GM23338 (cell line): ENCODE data around the gene GLRB. TPM values are rescaled to one million over a fixed set of nuclear protein-coding genes. Genes with fewer than 3 reads are reported as not detected.

ENCODE experiments used
- ATAC-seq: fragments of 200-7000 bp; cut with Tn5 transposase; 3 replicates; pipeline ENCODE4 v1.9.1; 2020
- DNase-seq: peaks from one replicate; pipeline ENCODE4 v3.0.0-alpha.2; 2015; ENCODE audit warnings: low spot score
- H2AFZ ChIP-seq: fragments of 200-600 bp; sonication (generic); 2 replicates; pipeline ENCODE4 v1.8.0; 2016; ENCODE audit warnings: antibody characterized with exemption, mild to moderate bottlenecking, moderate library complexity
- H3F3A ChIP-seq: fragments of 200-600 bp; sonication (generic); replicated peaks from 2 replicates; pipeline ENCODE4 v1.8.0; 2017; ENCODE audit warnings: antibody characterized with exemption, mixed run types, low read depth
- H3K27ac ChIP-seq: fragments of 200-600 bp; sonication (generic); 2 replicates; pipeline ENCODE4 v1.6.1; 2016; ENCODE audit warnings: low read depth
- H3K27me3 ChIP-seq: fragments of 200-600 bp; sonication (generic); 2 replicates; pipeline ENCODE4 v1.8.0; 2016; ENCODE audit warnings: mild to moderate bottlenecking, mixed run types, moderate library complexity; ENCODE audit not compliant: insufficient read depth
- H3K36me3 ChIP-seq: fragments of 200-600 bp; sonication (generic); 2 replicates; pipeline ENCODE4 v1.8.0; 2016; ENCODE audit warnings: mild to moderate bottlenecking; ENCODE audit not compliant: insufficient read depth
- H3K4me1 ChIP-seq: fragments of 200-600 bp; sonication (generic); 2 replicates; pipeline ENCODE4 v1.8.0; 2016; ENCODE audit warnings: mild to moderate bottlenecking, moderate library complexity; ENCODE audit not compliant: insufficient read depth
- H3K4me2 ChIP-seq: fragments of 200-600 bp; sonication (generic); 2 replicates; pipeline ENCODE4 v1.7.1; 2017; ENCODE audit warnings: mixed run types
- H3K4me3 ChIP-seq: fragments of 200-600 bp; sonication (generic); 2 replicates; pipeline ENCODE4 v1.6.1; 2016; ENCODE audit warnings: mixed run types
- H3K79me2 ChIP-seq: fragments of 200-600 bp; sonication (generic); replicated peaks from 2 replicates; pipeline ENCODE4 v1.8.0; 2017; ENCODE audit warnings: mild to moderate bottlenecking; ENCODE audit not compliant: insufficient read depth
- H3K9me2 ChIP-seq: fragments of 200-600 bp; sonication (generic); 2 replicates; pipeline ENCODE4 v1.8.0; 2017; ENCODE audit not compliant: insufficient read depth
- H4K20me1 ChIP-seq: fragments of 200-600 bp; sonication (generic); replicated peaks from 2 replicates; pipeline ENCODE4 v1.8.0; 2017; ENCODE audit warnings: mild to moderate bottlenecking; ENCODE audit not compliant: insufficient read depth
- H3K27ac Mint-ChIP-seq: 2 replicates; pipeline ENCODE4 v1.8.0; 2020; ENCODE audit warnings: inconsistent platforms, mild to moderate bottlenecking, moderate library complexity, mixed read lengths
- H3K27me3 Mint-ChIP-seq: 3 replicates; pipeline ENCODE4 v1.8.0; 2022; ENCODE audit warnings: low read depth, mild to moderate bottlenecking, moderate library complexity, mixed read lengths, inconsistent platforms; ENCODE audit not compliant: insufficient read depth, poor library complexity
- H3K36me3 Mint-ChIP-seq: 3 replicates; pipeline ENCODE4 v1.8.0; 2021; ENCODE audit warnings: low read depth, mild to moderate bottlenecking, inconsistent platforms, moderate library complexity, mixed read lengths
- H3K4me1 Mint-ChIP-seq: 3 replicates; pipeline ENCODE4 v1.8.0; 2020; ENCODE audit warnings: mild to moderate bottlenecking, inconsistent platforms, mixed read lengths
- H3K4me3 Mint-ChIP-seq: 3 replicates; pipeline ENCODE4 v1.8.0; 2021; ENCODE audit warnings: moderate library complexity, mild to moderate bottlenecking, inconsistent platforms, mixed read lengths
- H3K9me3 Mint-ChIP-seq: 3 replicates; pipeline ENCODE4 v1.8.0; 2020; ENCODE audit warnings: moderate library complexity, mild to moderate bottlenecking, inconsistent platforms, mixed read lengths
- CREB1 ChIP-seq: fragments of 250-450 bp; sonication (Bioruptor Pico); IDR thresholded peaks from 2 replicates; pipeline ENCODE4 v1.5.0; 2020; ENCODE audit warnings: low read depth, mild to moderate bottlenecking, moderate library complexity
- ETS1 ChIP-seq: IDR thresholded peaks from 2 replicates; pipeline ENCODE4 v1.6.1; 2016; ENCODE audit warnings: antibody characterized with exemption
- EZH2 ChIP-seq: fragments of 200-600 bp; sonication (generic); IDR thresholded peaks from one replicate; pipeline ENCODE4 v1.8.0; 2017; ENCODE audit warnings: antibody characterized with exemption, mild to moderate bottlenecking, low read depth; ENCODE audit not compliant: unreplicated experiment
- EZH2phosphoT487 ChIP-seq: fragments of 200-600 bp; sonication (generic); IDR thresholded peaks from one replicate; pipeline ENCODE4 v1.8.1; 2018; ENCODE audit warnings: antibody characterized with exemption; ENCODE audit not compliant: unreplicated experiment
- JUNB ChIP-seq: IDR thresholded peaks from one replicate; pipeline ENCODE4 v1.6.1; 2016; ENCODE audit warnings: antibody characterized with exemption; ENCODE audit not compliant: unreplicated experiment
- NANOG ChIP-seq: IDR thresholded peaks from 2 replicates; pipeline ENCODE4 v1.6.1; 2016; ENCODE audit warnings: antibody characterized with exemption, borderline replicate concordance
- REST ChIP-seq: IDR thresholded peaks from one replicate; pipeline ENCODE4 v1.6.1; 2018; ENCODE audit warnings: antibody characterized with exemption; ENCODE audit not compliant: unreplicated experiment
- ZNF114 ChIP-seq: fragments of 250-450 bp; sonication (Bioruptor Pico); IDR thresholded peaks from 2 replicates; pipeline ENCODE4 v1.5.0; 2020; ENCODE audit warnings: mild to moderate bottlenecking, moderate library complexity
- ZNF331 ChIP-seq: fragments of 250-450 bp; sonication (Bioruptor Pico); IDR thresholded peaks from 2 replicates; pipeline ENCODE4 v1.5.0; 2020; ENCODE audit warnings: low read depth, mild to moderate bottlenecking, moderate library complexity
- ZNF462 ChIP-seq: fragments of 250-450 bp; sonication (Bioruptor Pico); IDR thresholded peaks from 2 replicates; pipeline ENCODE4 v1.5.0; 2020; ENCODE audit warnings: mild to moderate bottlenecking, moderate library complexity
- polyA plus RNA-seq: library from polyadenylated mRNA; unstranded; fragments of >200 nt; fragmentation: Nextera tagmentation; extraction: Ambion mirVana; gene quantifications from 2 replicates; pipeline ENCODE4 v1.2.1, GENCODE V29; 2016
- total RNA-seq: library from RNA; depleted of rRNA; stranded (reverse); fragments of >200 nt; shearing (Covaris generic); gene quantifications from 2 replicates; pipeline ENCODE4 v1.2.3, GENCODE V29; 2014

GLRB gene
- total and polyA plus RNA-seq, 2 experiments from 2014 or later, result 1.0 to 1.3 TPM

GRCh38 chr4:157072002-157072401 lies 3.9 kb upstream of the GLRB start:
- peaks cover 25% of the 10 kb centered on the region for H3K27me3 ChIP-seq
- no peak overlapping the region for H3K4me2 ChIP-seq
- H2AFZ ChIP-seq, result no peak overlapping the region
- H3K9me3 Mint-ChIP-seq, result no peaks in the 10 kb centered on the region
- H3K27ac Mint-ChIP-seq, result no peak overlapping the region
- H3K36me3 Mint-ChIP-seq, result no peaks in the 10 kb centered on the region
- ATAC-seq (no peak), DNase-seq (no peak)
- no peak overlapping the region for H3K4me3 Mint-ChIP-seq
- H3K9me2 ChIP-seq, result no peaks in the 10 kb centered on the region; the same call in 1 of the 2 replicates
- no peaks in the 10 kb centered on the region for H3F3A ChIP-seq
- no peak for TF ChIP-seq ETS1
- no peak for TF ChIP-seq ZNF462
- no peaks in the 10 kb centered on the region for H4K20me1 ChIP-seq
- no peaks in the 10 kb centered on the region for H3K36me3 ChIP-seq
- H3K27me3 Mint-ChIP-seq, result peaks cover 10% of the 10 kb centered on the region
- H3K4me1 Mint-ChIP-seq, result peaks cover 15% of the 10 kb centered on the region
- H3K27ac ChIP-seq, result no peak overlapping the region
- no peak overlapping the region for H3K4me3 ChIP-seq
- peaks cover 12% of the 10 kb centered on the region for H3K4me1 ChIP-seq
- H3K79me2 ChIP-seq, result no peaks in the 10 kb centered on the region

GRCh38 chr4:157075401-157075800 lies 549 bp upstream of the GLRB start:
- H3K79me2 ChIP-seq, result no peaks in the 10 kb centered on the region
- Mint-ChIP-seq H3K27me3 (peaks cover 11% of the 10 kb centered on the region), H3K27ac (no peak overlapping the region), H3K36me3 (no peaks in the 10 kb centered on the region), H3K9me3 (no peaks in the 10 kb centered on the region), H3K4me1 (peaks cover 15% of the 10 kb centered on the region), H3K4me3 (peak overlapping the region; percentile 75)
- peak overlapping the region; percentile 78 for H3K4me3 ChIP-seq
- ATAC-seq, result no peak
- peak overlapping the region; percentile 96; the same call in 1 of the 2 replicates for H2AFZ ChIP-seq
- H3K27me3 ChIP-seq, result peaks cover 40% of the 10 kb centered on the region
- H3F3A ChIP-seq, result no peaks in the 10 kb centered on the region
- no peak overlapping the region for H3K27ac ChIP-seq
- peaks cover 14% of the 10 kb centered on the region for H3K4me1 ChIP-seq
- DNase-seq, result no peak
- no peaks in the 10 kb centered on the region for H3K36me3 ChIP-seq
- no peaks in the 10 kb centered on the region; the same call in 1 of the 2 replicates for H4K20me1 ChIP-seq
- H3K4me2 ChIP-seq, result peak overlapping the region; percentile 94
- no peaks in the 10 kb centered on the region for H3K9me2 ChIP-seq
- TF ChIP-seq NANOG (no peak), EZH2phosphoT487 (no peak), ZNF114 (CRISPR knock-in tag) (no peak), ZNF331 (CRISPR knock-in tag) (no peak), REST (no peak), JUNB (no peak), CREB1 (no peak), EZH2 (no peak)
